GM03348 (cell line): ENCODE results near the gene CELF5.
A peak's percentile ranks its signal among the peaks of the same experiment; 100 is the strongest.
"Not testable (repeated sequence)": the region's sequence is repeated elsewhere in the genome, so short reads cannot be mapped to it uniquely, and the experiment has no call there.

Experiments
- DNase-seq: peaks from one replicate; pipeline ENCODE4 v3.0.0; 2012; ENCODE audit warnings: low spot score

CELF5 gene

GRCh38 chr19:3274245-3274941, 49.9 kb downstream of the CELF5 start:
- DNase-seq = no peak

- DNase-seq = no peak
Measured at GRCh38 chr19:3274942-3275582, 50.6 kb downstream of the CELF5 start.

- DNase-seq = peak; percentile 98
Measured at GRCh38 chr19:3275583-3276340, 51.3 kb downstream of the CELF5 start.

- DNase-seq = no peak
Measured at GRCh38 chr19:3276341-3276799, 51.9 kb downstream of the CELF5 start.

- DNase-seq = no peak
Measured at GRCh38 chr19:3277649-3278048, 53.2 kb downstream of the CELF5 start.

- DNase-seq = no peak
Measured at GRCh38 chr19:3278294-3278693, 53.8 kb downstream of the CELF5 start.

- DNase-seq = no peak
Measured at GRCh38 chr19:3278749-3279148, 54.3 kb downstream of the CELF5 start.

- no peak for DNase-seq
Measured at GRCh38 chr19:3279306-3279705, 54.8 kb downstream of the CELF5 start.

- no peak for DNase-seq
Measured at GRCh38 chr19:3281026-3281425, 56.6 kb downstream of the CELF5 start.

GRCh38 chr19:3282155-3282554, 57.7 kb downstream of the CELF5 start:
- DNase-seq = no peak

- DNase-seq = no peak
Measured at GRCh38 chr19:3282564-3282963, 58.1 kb downstream of the CELF5 start.

GRCh38 chr19:3283246-3283751, 58.8 kb downstream of the CELF5 start:
- DNase-seq = no peak

GRCh38 chr19:3283886-3284657, 59.6 kb downstream of the CELF5 start:
- no peak for DNase-seq

GRCh38 chr19:3284759-3285646, 60.5 kb downstream of the CELF5 start:
- peak; percentile 60 for DNase-seq

- peak; percentile 69 for DNase-seq
Measured at GRCh38 chr19:3285647-3286176, 61.3 kb downstream of the CELF5 start.

GRCh38 chr19:3287814-3288213, 63.4 kb downstream of the CELF5 start:
- DNase-seq = no peak

GRCh38 chr19:3288437-3288836, 64.0 kb downstream of the CELF5 start:
- not testable (repeated sequence) for DNase-seq

GRCh38 chr19:3289971-3290569, 65.6 kb downstream of the CELF5 start:
- no peak for DNase-seq

- not testable (repeated sequence) for DNase-seq
Measured at GRCh38 chr19:3290858-3291257, 66.4 kb downstream of the CELF5 start.

- DNase-seq = no peak
Measured at GRCh38 chr19:3291644-3292043, 67.2 kb downstream of the CELF5 start.
